Endodermal cell (in vitro differentiated cells): Measurements from ENCODE around the gene MAGI3. TPM values are rescaled to one million over a fixed set of nuclear protein-coding genes. Genes with fewer than 3 reads are reported as not detected.

Source experiments
- DNase-seq: peaks from one replicate; pipeline ENCODE4 v3.0.0-alpha.2; 2017
- H3K27ac ChIP-seq: 2 replicates; pipeline ENCODE4 v1.5.1; 2013; ENCODE audit warnings: mild to moderate bottlenecking, low read depth, low read length, moderate library complexity
- H3K27me3 ChIP-seq: 2 replicates; pipeline ENCODE4 v1.6.1; 2013; ENCODE audit warnings: mild to moderate bottlenecking, low read length, moderate library complexity; ENCODE audit not compliant: insufficient read depth, control insufficient read depth, poor library complexity, severe bottlenecking
- H3K36me3 ChIP-seq: 2 replicates; pipeline ENCODE4 v1.7.0; 2013; ENCODE audit warnings: mild to moderate bottlenecking, low read length, moderate library complexity; ENCODE audit not compliant: control insufficient read depth, insufficient read depth
- H3K4me1 ChIP-seq: one replicate; pipeline ENCODE4 v1.7.0; 2013; ENCODE audit warnings: low read length; ENCODE audit not compliant: control insufficient read depth, insufficient read depth
- H3K4me3 ChIP-seq: 2 replicates; pipeline ENCODE4 v1.5.1; 2013; ENCODE audit warnings: mild to moderate bottlenecking, low read length, moderate library complexity
- H3K9ac ChIP-seq: 2 replicates; pipeline ENCODE4 v1.6.1; 2013; ENCODE audit warnings: mild to moderate bottlenecking, low read length, moderate library complexity; ENCODE audit not compliant: poor library complexity, severe bottlenecking; ENCODE audit errors: extremely low read depth
- H3K9me3 ChIP-seq: 2 replicates; pipeline ENCODE4 v1.6.1; 2013; ENCODE audit warnings: mild to moderate bottlenecking, low read length, moderate library complexity; ENCODE audit not compliant: control insufficient read depth
- H3K27ac Mint-ChIP-seq: 2 replicates; pipeline ENCODE4 v1.8.0; 2020; ENCODE audit warnings: mixed read lengths
- H3K27me3 Mint-ChIP-seq: 2 replicates; pipeline ENCODE4 v1.8.0; 2021; ENCODE audit warnings: mild to moderate bottlenecking, mixed read lengths; ENCODE audit not compliant: insufficient read depth
- H3K36me3 Mint-ChIP-seq: 2 replicates; pipeline ENCODE4 v1.8.0; 2020; ENCODE audit warnings: low read depth, mixed read lengths
- H3K4me1 Mint-ChIP-seq: 2 replicates; pipeline ENCODE4 v1.8.0; 2020; ENCODE audit warnings: mixed read lengths
- H3K4me3 Mint-ChIP-seq: 2 replicates; pipeline ENCODE4 v1.8.0; 2020; ENCODE audit warnings: mild to moderate bottlenecking, moderate library complexity, mixed read lengths
- H3K9me3 Mint-ChIP-seq: 2 replicates; pipeline ENCODE4 v1.8.0; 2020; ENCODE audit warnings: mild to moderate bottlenecking, mixed read lengths
- CTCF ChIP-seq: fragments of 200-600 bp; sonication (generic); conservative IDR thresholded peaks from 2 replicates; pipeline ENCODE4 v1.5.0; 2021; ENCODE audit warnings: antibody characterized with exemption, mild to moderate bottlenecking
- WGBS, 2 experiments: methylation state at CpG; one replicate each; pipeline versions ENCODE4 v1.1.5 to v1.1.7; 2013; ENCODE audit warnings: missing lambda C conversion rate in 2 of 2, mixed read lengths in 1 of 2; ENCODE audit not compliant: insufficient coverage in 1 of 2, insufficient read length in 1 of 2; 5-methylcytosine and 5-hydroxymethylcytosine counted together
- total RNA-seq, 2 donors: library from RNA; stranded (reverse); fragmentation: NEBNext Ultra II Directional in 1 of 2; extraction: Animal tissue kit (Norgen Biotek cat#: 25700) in 1 of 2; gene quantifications; 2 replicates in 1 of 2; 3 replicates in 1 of 2; pipeline ENCODE4 v1.2.1, GENCODE V29; 2021

Gene MAGI3
- total RNA-seq, 2 donors from 2014 or later: 27.1 to 27.4 TPM

- 93 to 98% methylated on average over 3 of the region's 3 CpGs for WGBS, 2 experiments
- H3K9ac ChIP-seq: no peak overlapping the region
- H3K9me3 ChIP-seq: no peaks in the 10 kb centered on the region
- peaks cover 45% of the 10 kb centered on the region for H3K4me1 Mint-ChIP-seq
- no peak overlapping the region for H3K27ac Mint-ChIP-seq
- H3K4me3 ChIP-seq: no peak overlapping the region
- H3K36me3 ChIP-seq: no peaks in the 10 kb centered on the region
- no peaks in the 10 kb centered on the region for H3K27me3 ChIP-seq
- H3K27me3 Mint-ChIP-seq: no peaks in the 10 kb centered on the region
- TF ChIP-seq CTCF: no peak
- no peaks in the 10 kb centered on the region for H3K9me3 Mint-ChIP-seq
- peaks cover 18% of the 10 kb centered on the region for H3K4me1 ChIP-seq
- no peak overlapping the region for H3K27ac ChIP-seq
- H3K4me3 Mint-ChIP-seq: no peak overlapping the region
- H3K36me3 Mint-ChIP-seq: no peaks in the 10 kb centered on the region
- DNase-seq: no peak
These were observed 47.4 kb downstream of the MAGI3 start for GRCh38 chr1:113437554-113438341.

GRCh38 chr1:113438505-113439276 lies 48.4 kb downstream of the MAGI3 start:
- H3K36me3 Mint-ChIP-seq: no peaks in the 10 kb centered on the region
- no peak overlapping the region for H3K4me3 ChIP-seq
- H3K36me3 ChIP-seq: no peaks in the 10 kb centered on the region
- no peak for TF ChIP-seq CTCF
- H3K27ac Mint-ChIP-seq: no peak overlapping the region
- no peaks in the 10 kb centered on the region for H3K27me3 ChIP-seq
- H3K4me3 Mint-ChIP-seq: no peak overlapping the region
- H3K4me1 ChIP-seq: peaks cover 18% of the 10 kb centered on the region
- 84 to 92% methylated on average over 3 of the region's 3 CpGs for WGBS, 2 experiments
- no peaks in the 10 kb centered on the region for H3K9me3 ChIP-seq
- H3K4me1 Mint-ChIP-seq: peaks cover 43% of the 10 kb centered on the region
- no peak for DNase-seq
- no peaks in the 10 kb centered on the region for H3K27me3 Mint-ChIP-seq
- no peak overlapping the region for H3K9ac ChIP-seq
- H3K9me3 Mint-ChIP-seq: no peaks in the 10 kb centered on the region
- no peak overlapping the region for H3K27ac ChIP-seq

- DNase-seq: no peak
- Mint-ChIP-seq H3K36me3 (no peaks in the 10 kb centered on the region), H3K27me3 (no peaks in the 10 kb centered on the region), H3K4me3 (no peak overlapping the region), H3K4me1 (peaks cover 37% of the 10 kb centered on the region), H3K27ac (no peak overlapping the region), H3K9me3 (peaks cover 2% of the 10 kb centered on the region)
- H3K36me3 ChIP-seq: no peaks in the 10 kb centered on the region
- H3K4me1 ChIP-seq: peaks cover 16% of the 10 kb centered on the region
- TF ChIP-seq CTCF: no peak
- H3K9ac ChIP-seq: no peak overlapping the region
- no peak overlapping the region for H3K4me3 ChIP-seq
- H3K9me3 ChIP-seq: peaks cover 6% of the 10 kb centered on the region
- WGBS, 2 experiments: 93 to 100% methylated on average over 2 of the region's 2 CpGs
- H3K27ac ChIP-seq: no peak overlapping the region
- no peaks in the 10 kb centered on the region for H3K27me3 ChIP-seq
These were observed 49.0 kb downstream of the MAGI3 start for GRCh38 chr1:113439277-113439670.
